Mesendoderm (in vitro differentiated cells): Measurements from ENCODE around the gene DGCR6L.
"Not testable (repeated sequence)": the region's sequence is repeated elsewhere in the genome, so short reads cannot be mapped to it uniquely, and the experiment has no call there.

Experiments used
- DNase-seq: peaks from one replicate; pipeline ENCODE4 v3.0.0; 2013
- H2AK5ac ChIP-seq: 2 replicates; pipeline ENCODE4 v1.6.1; 2013; ENCODE audit warnings: low read length, inconsistent platforms
- H2BK120ac ChIP-seq: 2 replicates; pipeline ENCODE4 v1.6.1; 2013; ENCODE audit warnings: low read depth, mild to moderate bottlenecking, low read length, moderate library complexity, mixed read lengths
- H2BK15ac ChIP-seq: replicated peaks from 2 replicates; pipeline ENCODE4 v1.6.1; 2013; ENCODE audit warnings: low read depth, mild to moderate bottlenecking, moderate library complexity
- H2BK5ac ChIP-seq: 2 replicates; pipeline ENCODE4 v1.6.1; 2013; ENCODE audit warnings: low read length, inconsistent platforms
- H3K18ac ChIP-seq: 2 replicates; pipeline ENCODE4 v1.6.1; 2013; ENCODE audit warnings: mild to moderate bottlenecking, low read length, mixed read lengths
- H3K23ac ChIP-seq: one replicate; pipeline ENCODE4 v1.6.1; 2013; ENCODE audit warnings: low read length
- H3K27ac ChIP-seq: 2 replicates; pipeline ENCODE4 v1.5.1; 2013; ENCODE audit warnings: low read depth, mild to moderate bottlenecking, inconsistent platforms, low read length, moderate library complexity
- H3K27me3 ChIP-seq: 2 replicates; pipeline ENCODE4 v1.6.1; 2013; ENCODE audit warnings: low read length, control low read depth, mild to moderate bottlenecking, inconsistent platforms; ENCODE audit not compliant: insufficient read depth, poor library complexity
- H3K36me3 ChIP-seq: 2 replicates; pipeline ENCODE4 v1.6.1; 2013; ENCODE audit warnings: low read length, inconsistent platforms; ENCODE audit not compliant: control insufficient read depth, insufficient read depth
- H3K4ac ChIP-seq: one replicate; pipeline ENCODE4 v1.6.1; 2013; ENCODE audit warnings: low read depth, mild to moderate bottlenecking, low read length, moderate library complexity
- H3K4me1 ChIP-seq: 2 replicates; pipeline ENCODE4 v1.6.1; 2013; ENCODE audit warnings: low read depth, low read length, inconsistent platforms; ENCODE audit not compliant: control insufficient read depth
- H3K4me2 ChIP-seq: 2 replicates; pipeline ENCODE4 v1.6.1; 2013; ENCODE audit warnings: low read length
- H3K4me3 ChIP-seq: 2 replicates; pipeline ENCODE4 v1.5.1; 2013; ENCODE audit warnings: mild to moderate bottlenecking, low read length
- H3K56ac ChIP-seq: one replicate; pipeline ENCODE4 v1.6.1; 2013; ENCODE audit warnings: low read length
- H3K79me1 ChIP-seq: 2 replicates; pipeline ENCODE4 v1.6.1; 2013; ENCODE audit warnings: low read length, inconsistent platforms
- H3K79me2 ChIP-seq: 2 replicates; pipeline ENCODE4 v1.6.1; 2013; ENCODE audit warnings: mild to moderate bottlenecking, low read length; ENCODE audit not compliant: control insufficient read depth, insufficient read depth
- H3K9ac ChIP-seq: 2 replicates; pipeline ENCODE4 v1.6.1; 2013; ENCODE audit warnings: low read length, inconsistent platforms
- H4K5ac ChIP-seq: one replicate; pipeline ENCODE4 v1.6.1; 2013; ENCODE audit warnings: low read length
- H4K8ac ChIP-seq: one replicate; pipeline ENCODE4 v1.6.1; 2013; ENCODE audit warnings: low read depth, mild to moderate bottlenecking, control low read depth, low read length, moderate library complexity
- WGBS: extraction: QIAGEN DNeasy Blood & Tissue Kit; methylation state at CpG from one replicate; pipeline ENCODE4 v1.1.7; 2013; ENCODE audit warnings: low lambda C conversion rate, missing lambda C conversion rate; ENCODE audit not compliant: insufficient coverage; ENCODE audit errors: extremely low coverage; 5-methylcytosine and 5-hydroxymethylcytosine counted together

Gene DGCR6L

DNA sequence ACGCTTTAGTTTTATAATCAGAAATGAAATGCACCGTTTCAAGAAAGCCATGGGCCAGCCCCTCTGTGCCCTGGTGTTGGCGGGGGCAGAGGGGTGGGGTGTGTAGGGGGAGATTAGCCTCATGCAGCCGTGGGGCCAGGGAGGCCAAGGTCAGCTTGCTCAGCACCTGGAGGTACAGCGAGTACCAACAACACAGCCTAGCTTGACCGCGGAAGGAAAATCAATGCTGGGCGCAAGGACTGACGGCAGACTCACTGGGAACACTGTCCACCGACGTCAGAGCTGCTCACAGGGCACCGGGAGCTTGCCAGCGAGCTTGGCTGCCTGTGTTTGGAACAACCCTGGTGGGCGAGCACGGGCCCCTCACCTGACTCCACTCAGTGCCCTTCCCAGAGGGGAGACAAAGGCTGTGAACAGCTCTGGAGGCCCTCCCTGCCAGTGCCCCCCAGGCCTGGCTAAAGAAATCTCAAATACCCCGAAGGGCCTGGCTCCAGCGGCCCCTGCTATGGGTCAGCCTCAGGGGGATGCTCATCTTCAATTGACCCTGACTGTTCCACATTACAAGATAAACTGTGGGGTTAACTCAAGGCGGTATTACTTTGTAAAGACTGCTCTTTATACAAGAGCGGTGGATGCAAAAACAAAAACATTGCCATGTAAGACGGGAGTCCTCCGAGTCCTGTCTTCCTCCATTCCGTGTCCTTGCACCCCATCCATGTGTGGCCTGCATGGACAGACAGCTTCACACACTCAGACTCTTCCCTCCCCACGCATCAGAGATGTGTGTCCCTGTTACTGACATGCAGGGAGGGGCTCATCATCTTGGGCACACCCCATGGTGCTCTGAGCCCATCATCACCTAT, 30.4 kb downstream of the DGCR6L start:
- not testable (repeated sequence) for H3K4me3 ChIP-seq, H3K79me2 ChIP-seq, H2AK5ac ChIP-seq, H2BK5ac ChIP-seq, H3K27ac ChIP-seq, H2BK120ac ChIP-seq, H4K8ac ChIP-seq, H3K18ac ChIP-seq, H4K5ac ChIP-seq, H3K4me2 ChIP-seq, H3K4ac ChIP-seq, H3K79me1 ChIP-seq, H3K9ac ChIP-seq, H3K4me1 ChIP-seq, H3K56ac ChIP-seq, DNase-seq, H2BK15ac ChIP-seq, H3K36me3 ChIP-seq, H3K27me3 ChIP-seq, H3K23ac ChIP-seq
- no CpG with 5 or more reads among the region's 23 CpGs for whole genome bisulfite sequencing

- not testable (repeated sequence) for H3K36me3 ChIP-seq, H2BK5ac ChIP-seq, H3K4me3 ChIP-seq, H3K79me2 ChIP-seq, H2AK5ac ChIP-seq, H3K23ac ChIP-seq, H3K27ac ChIP-seq, H3K9ac ChIP-seq, H4K8ac ChIP-seq, H3K79me1 ChIP-seq, H3K27me3 ChIP-seq, H3K18ac ChIP-seq, H2BK15ac ChIP-seq, H3K4me2 ChIP-seq, H3K4ac ChIP-seq, H4K5ac ChIP-seq, H3K56ac ChIP-seq, H3K4me1 ChIP-seq, H2BK120ac ChIP-seq, DNase-seq
- WGBS = no CpG with 5 or more reads among the region's 20 CpGs
Observed at GRCh38 chr22:20286784-20287423, 33.0 kb downstream of the DGCR6L start.

DNA sequence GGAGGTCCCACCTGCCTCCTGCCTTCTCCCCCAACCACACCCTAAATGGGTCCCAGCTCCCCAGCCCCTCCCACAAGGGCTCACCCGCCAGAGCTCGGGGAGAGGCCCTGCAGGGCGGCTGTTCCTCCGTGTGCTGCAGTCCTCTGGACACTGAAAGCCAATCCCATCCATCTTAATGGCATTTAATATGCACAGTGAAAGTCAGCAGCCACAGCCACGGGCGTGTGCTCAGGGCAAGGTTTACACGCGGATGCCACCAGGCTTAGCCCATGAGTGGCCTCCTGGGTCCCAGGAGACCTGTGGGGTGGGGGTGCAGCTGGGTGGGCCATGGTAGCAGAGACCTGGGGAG, 33.6 kb downstream of the DGCR6L start:
- not testable (repeated sequence) for H2BK15ac ChIP-seq, H2BK5ac ChIP-seq, H3K36me3 ChIP-seq, H3K79me1 ChIP-seq, H3K27me3 ChIP-seq, H3K9ac ChIP-seq, H3K79me2 ChIP-seq, H3K18ac ChIP-seq, H3K56ac ChIP-seq, H3K4me3 ChIP-seq, H3K23ac ChIP-seq, H3K27ac ChIP-seq, H4K8ac ChIP-seq, H3K4ac ChIP-seq, H2BK120ac ChIP-seq, H3K4me1 ChIP-seq, H3K4me2 ChIP-seq, DNase-seq, H2AK5ac ChIP-seq, H4K5ac ChIP-seq
- WGBS = no CpG with 5 or more reads among the region's 8 CpGs

GRCh38 chr22:20285473-20286311, 34.2 kb downstream of the DGCR6L start:
- H2BK5ac ChIP-seq, H3K4me1 ChIP-seq, H3K27ac ChIP-seq, H3K79me2 ChIP-seq, H3K56ac ChIP-seq, H3K4me2 ChIP-seq, H2BK120ac ChIP-seq, H2AK5ac ChIP-seq, H4K8ac ChIP-seq, H3K79me1 ChIP-seq, H3K27me3 ChIP-seq, H3K9ac ChIP-seq, H4K5ac ChIP-seq, H3K4ac ChIP-seq, H3K23ac ChIP-seq, H3K18ac ChIP-seq, H3K4me3 ChIP-seq, H3K36me3 ChIP-seq, H2BK15ac ChIP-seq: not testable (repeated sequence)
- WGBS = no CpG with 5 or more reads among the region's 12 CpGs
- peak; percentile 43 for DNase-seq

GRCh38 chr22:20284471-20285086, 35.3 kb downstream of the DGCR6L start:
- Histone ChIP-seq H2BK120ac (no peak overlapping the region), H3K56ac (no peak overlapping the region), H3K18ac (no peak overlapping the region), H3K79me1 (no peaks in the 10 kb centered on the region), H3K27ac (no peak overlapping the region), H3K9ac (no peak overlapping the region), H3K4me1 (no peaks in the 10 kb centered on the region), H3K23ac (no peak overlapping the region), H4K8ac (no peak overlapping the region), H3K4ac (no peak overlapping the region), H4K5ac (no peak overlapping the region), H3K79me2 (no peaks in the 10 kb centered on the region), H2BK5ac (no peak overlapping the region), H3K36me3 (no peaks in the 10 kb centered on the region), H3K4me2 (no peak overlapping the region), H2AK5ac (no peak overlapping the region), H3K4me3 (no peak overlapping the region), H2BK15ac (no peak overlapping the region), H3K27me3 (no peaks in the 10 kb centered on the region)
- WGBS = no CpG with 5 or more reads among the region's 13 CpGs
- no peak for DNase-seq
